ENCODE results near the gene GPRC5A.

Gene GPRC5A

DNA sequence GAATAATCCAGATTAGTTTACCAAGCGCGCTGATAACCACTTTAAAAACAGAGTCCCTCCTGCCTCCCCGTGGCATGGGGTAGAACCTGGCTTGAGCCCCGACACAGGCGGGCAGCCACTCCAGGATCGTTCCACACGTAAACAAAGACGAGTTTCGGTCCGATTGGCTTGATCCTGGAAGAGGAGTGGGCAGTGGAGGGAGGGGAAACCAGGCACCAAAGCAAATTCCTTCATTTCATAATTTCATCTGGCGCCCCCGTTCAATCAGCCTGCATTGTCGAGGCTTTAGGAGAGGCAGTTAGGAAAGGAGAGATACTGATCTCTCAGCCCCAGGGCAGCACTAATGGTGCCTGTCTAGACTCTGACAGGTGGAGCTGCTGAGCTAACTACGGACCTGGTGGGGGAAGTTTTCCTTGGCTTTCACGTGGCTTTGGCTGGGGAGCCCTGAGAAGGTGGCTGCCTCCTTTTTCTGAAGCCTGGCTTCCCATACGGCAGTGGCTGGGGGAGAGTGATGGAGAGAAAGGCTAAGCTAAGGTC, 751 bp upstream of the GPRC5A start:
- peaks cover 4% of the 10 kb centered on the region for H3K4me1 ChIP-seq (ENCODE audit: insufficient read depth, low read length)
- H3K4me3 ChIP-seq (ENCODE audit: low read depth in 1 of 2, low read length in 2 of 2), result peak overlapping the region; percentile 68 to 69
- peaks cover 0 to 10% of the 10 kb centered on the region in 2 donors for H3K27me3 ChIP-seq (ENCODE audit: control insufficient read depth in 1 of 2, insufficient read depth in 2 of 2, low read length in 2 of 2)
- H3K27ac ChIP-seq (ENCODE audit: low read depth, low read length), result peak overlapping the region; percentile 32
- H3K9ac ChIP-seq (ENCODE audit: low read length), result peak overlapping the region; percentile 38
- no peaks in the 10 kb centered on the region for H3K9me3 ChIP-seq (ENCODE audit: low read length)
- H3K36me3 ChIP-seq (ENCODE audit: insufficient read depth, low read length), result no peaks in the 10 kb centered on the region

GRCh38 chr12:12891881-12892355, 556 bp downstream of the GPRC5A start:
- Histone ChIP-seq H3K4me1 (ENCODE audit: insufficient read depth, low read length) (peaks cover 4% of the 10 kb centered on the region), H3K27me3 (ENCODE audit: control insufficient read depth in 1 of 2, insufficient read depth in 2 of 2, low read length in 2 of 2) (peaks cover 0 to 10% of the 10 kb centered on the region in 2 donors), H3K36me3 (ENCODE audit: insufficient read depth, low read length) (no peaks in the 10 kb centered on the region), H3K9ac (ENCODE audit: low read length) (peak overlapping the region; percentile 38), H3K27ac (ENCODE audit: low read depth, low read length) (peak overlapping the region; percentile 32), H3K9me3 (ENCODE audit: low read length) (no peaks in the 10 kb centered on the region), H3K4me3 (ENCODE audit: low read depth in 1 of 2, low read length in 2 of 2) (peak overlapping the region; percentile 68 to 69)

DNA sequence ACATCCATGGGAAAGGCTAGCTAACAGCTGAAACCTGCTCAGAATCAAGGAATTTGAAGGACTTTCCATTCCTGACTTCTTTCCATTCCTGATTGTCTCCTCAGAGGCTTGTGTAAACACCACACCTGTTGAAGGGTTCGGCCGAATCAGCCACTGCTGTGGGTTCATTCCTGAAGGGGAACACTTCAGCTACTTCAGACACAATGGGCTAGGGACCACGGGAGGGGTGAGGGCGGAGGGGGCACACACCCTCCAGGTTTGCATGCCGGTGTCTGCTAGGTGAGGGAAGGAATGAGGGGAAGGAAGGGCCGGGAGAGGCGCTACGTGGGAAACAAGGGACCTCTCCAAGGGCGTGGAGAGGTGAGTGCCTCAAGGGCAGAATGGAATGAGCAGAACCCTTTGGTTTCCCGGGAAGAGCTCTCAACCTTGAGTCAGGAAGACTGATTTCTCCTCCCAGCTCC, 1.3 kb downstream of the GPRC5A start:
- peaks cover 0 to 10% of the 10 kb centered on the region in 2 donors for H3K27me3 ChIP-seq (ENCODE audit: control insufficient read depth in 1 of 2, insufficient read depth in 2 of 2, low read length in 2 of 2)
- H3K9ac ChIP-seq (ENCODE audit: low read length), result no peak overlapping the region
- peaks cover 4% of the 10 kb centered on the region for H3K4me1 ChIP-seq (ENCODE audit: insufficient read depth, low read length)
- no peak overlapping the region for H3K27ac ChIP-seq (ENCODE audit: low read depth, low read length)
- no peak overlapping the region for H3K4me3 ChIP-seq (ENCODE audit: low read depth in 1 of 2, low read length in 2 of 2)
- H3K9me3 ChIP-seq (ENCODE audit: low read length), result no peaks in the 10 kb centered on the region
- no peaks in the 10 kb centered on the region for H3K36me3 ChIP-seq (ENCODE audit: insufficient read depth, low read length)

- Histone ChIP-seq H3K4me1 (ENCODE audit: insufficient read depth, low read length) (peaks cover 4% of the 10 kb centered on the region), H3K36me3 (ENCODE audit: insufficient read depth, low read length) (no peaks in the 10 kb centered on the region), H3K27ac (ENCODE audit: low read depth, low read length) (no peak overlapping the region), H3K4me3 (ENCODE audit: low read depth in 1 of 2, low read length in 2 of 2) (no peak overlapping the region), H3K9ac (ENCODE audit: low read length) (no peak overlapping the region), H3K9me3 (ENCODE audit: low read length) (no peaks in the 10 kb centered on the region), H3K27me3 (ENCODE audit: control insufficient read depth in 1 of 2, insufficient read depth in 2 of 2, low read length in 2 of 2) (peaks cover 0 to 10% of the 10 kb centered on the region in 2 donors)
Measured at GRCh38 chr12:12893438-12893837, 2.1 kb downstream of the GPRC5A start.

- peaks cover 0 to 4% of the 10 kb centered on the region in 2 donors for H3K27me3 ChIP-seq (ENCODE audit: control insufficient read depth in 1 of 2, insufficient read depth in 2 of 2, low read length in 2 of 2)
- no peaks in the 10 kb centered on the region for H3K9me3 ChIP-seq (ENCODE audit: low read length)
- no peak overlapping the region for H3K27ac ChIP-seq (ENCODE audit: low read depth, low read length)
- H3K4me3 ChIP-seq (ENCODE audit: low read depth in 1 of 2, low read length in 2 of 2), result no peak overlapping the region
- no peaks in the 10 kb centered on the region for H3K36me3 ChIP-seq (ENCODE audit: insufficient read depth, low read length)
- peaks cover 6% of the 10 kb centered on the region for H3K4me1 ChIP-seq (ENCODE audit: insufficient read depth, low read length)
- H3K9ac ChIP-seq (ENCODE audit: low read length), result no peak overlapping the region
Measured at GRCh38 chr12:12896260-12896659, 4.9 kb downstream of the GPRC5A start.

GRCh38 chr12:12897302-12897701, 5.9 kb downstream of the GPRC5A start:
- no peak overlapping the region for H3K27ac ChIP-seq (ENCODE audit: low read depth, low read length)

DNA sequence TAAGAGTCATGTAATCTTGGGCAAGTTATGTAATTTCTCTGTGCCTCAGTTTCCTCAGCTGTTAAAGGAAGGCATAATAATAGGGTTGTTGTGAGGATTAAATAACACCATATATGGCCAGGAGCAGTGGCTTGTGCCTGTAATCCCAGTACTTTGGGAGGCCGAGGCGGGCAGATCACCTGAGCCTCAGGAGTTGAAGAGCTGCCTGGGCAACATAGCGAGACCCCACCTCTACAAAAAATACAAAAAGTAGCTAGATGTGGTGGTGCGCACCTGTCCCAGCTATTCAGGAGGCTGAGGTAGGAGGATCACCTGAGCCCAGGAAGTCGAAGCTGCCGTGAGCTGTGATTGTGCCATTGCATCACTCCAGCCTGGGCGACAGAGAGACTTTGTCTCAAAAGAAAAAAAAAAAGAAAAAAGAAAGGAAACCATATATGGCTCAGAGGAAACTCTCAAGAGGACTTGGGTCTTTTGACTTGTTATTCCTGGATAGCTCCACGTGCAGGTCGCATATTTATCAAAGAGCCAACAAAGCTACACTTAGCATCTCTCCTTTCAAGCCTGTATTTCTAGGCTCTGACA, 6.9 kb downstream of the GPRC5A start:
- Histone ChIP-seq H3K9me3 (ENCODE audit: low read length) (no peaks in the 10 kb centered on the region), H3K9ac (ENCODE audit: low read length) (no peak overlapping the region), H3K4me1 (ENCODE audit: insufficient read depth, low read length) (peaks cover 6% of the 10 kb centered on the region), H3K27ac (ENCODE audit: low read depth, low read length) (no peak overlapping the region), H3K27me3 (ENCODE audit: control insufficient read depth in 1 of 2, insufficient read depth in 2 of 2, low read length in 2 of 2) (no peaks in the 10 kb centered on the region), H3K4me3 (ENCODE audit: low read depth in 1 of 2, low read length in 2 of 2) (no peak overlapping the region), H3K36me3 (ENCODE audit: insufficient read depth, low read length) (no peaks in the 10 kb centered on the region)

More at GRCh38 chr12:12897302-12897701, 5.9 kb downstream of the GPRC5A start:
- Histone ChIP-seq H3K27me3 (ENCODE audit: control insufficient read depth in 1 of 2, insufficient read depth in 2 of 2, low read length in 2 of 2) (no peaks in the 10 kb centered on the region), H3K4me1 (ENCODE audit: insufficient read depth, low read length) (peaks cover 6% of the 10 kb centered on the region), H3K9ac (ENCODE audit: low read length) (no peak overlapping the region), H3K4me3 (ENCODE audit: low read depth in 1 of 2, low read length in 2 of 2) (no peak overlapping the region), H3K36me3 (ENCODE audit: insufficient read depth, low read length) (no peaks in the 10 kb centered on the region), H3K9me3 (ENCODE audit: low read length) (no peaks in the 10 kb centered on the region)

DNA sequence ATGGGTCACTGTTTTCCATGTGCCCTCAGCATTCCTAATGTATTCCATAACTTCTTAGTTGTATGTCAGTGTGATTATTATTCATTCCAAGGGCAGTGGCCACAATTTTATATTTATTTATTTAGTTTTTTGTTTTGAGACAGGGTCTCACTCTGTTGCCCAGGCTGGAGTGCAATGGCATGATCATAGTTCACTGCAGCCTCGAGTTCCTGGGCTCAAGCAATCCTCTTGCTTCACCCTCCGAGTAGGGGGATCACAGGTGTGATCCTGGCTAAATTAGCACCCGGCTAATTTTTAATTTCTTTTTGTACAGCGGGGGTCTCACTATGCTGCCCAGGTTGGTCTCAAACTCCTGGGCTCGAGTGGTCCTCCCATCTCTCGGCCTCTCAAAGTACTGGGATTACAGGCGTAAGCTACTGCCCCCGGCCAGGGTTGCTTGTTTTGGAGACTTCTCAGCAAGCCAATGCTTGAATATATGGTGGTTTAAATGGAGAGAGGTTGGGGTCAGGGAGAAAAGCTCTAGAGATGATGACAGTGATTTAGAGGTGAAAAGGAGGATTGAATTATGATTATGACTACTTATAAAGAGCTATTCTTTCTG, 7.6 kb downstream of the GPRC5A start:
- no peaks in the 10 kb centered on the region for H3K9me3 ChIP-seq (ENCODE audit: low read length)
- H3K27me3 ChIP-seq (ENCODE audit: control insufficient read depth in 1 of 2, insufficient read depth in 2 of 2, low read length in 2 of 2), result no peaks in the 10 kb centered on the region
- H3K4me3 ChIP-seq (ENCODE audit: low read depth in 1 of 2, low read length in 2 of 2), result no peak overlapping the region
- peaks cover 6% of the 10 kb centered on the region for H3K4me1 ChIP-seq (ENCODE audit: insufficient read depth, low read length)
- H3K27ac ChIP-seq (ENCODE audit: low read depth, low read length), result no peak overlapping the region
- H3K9ac ChIP-seq (ENCODE audit: low read length), result no peak overlapping the region
- H3K36me3 ChIP-seq (ENCODE audit: insufficient read depth, low read length), result no peaks in the 10 kb centered on the region

DNA sequence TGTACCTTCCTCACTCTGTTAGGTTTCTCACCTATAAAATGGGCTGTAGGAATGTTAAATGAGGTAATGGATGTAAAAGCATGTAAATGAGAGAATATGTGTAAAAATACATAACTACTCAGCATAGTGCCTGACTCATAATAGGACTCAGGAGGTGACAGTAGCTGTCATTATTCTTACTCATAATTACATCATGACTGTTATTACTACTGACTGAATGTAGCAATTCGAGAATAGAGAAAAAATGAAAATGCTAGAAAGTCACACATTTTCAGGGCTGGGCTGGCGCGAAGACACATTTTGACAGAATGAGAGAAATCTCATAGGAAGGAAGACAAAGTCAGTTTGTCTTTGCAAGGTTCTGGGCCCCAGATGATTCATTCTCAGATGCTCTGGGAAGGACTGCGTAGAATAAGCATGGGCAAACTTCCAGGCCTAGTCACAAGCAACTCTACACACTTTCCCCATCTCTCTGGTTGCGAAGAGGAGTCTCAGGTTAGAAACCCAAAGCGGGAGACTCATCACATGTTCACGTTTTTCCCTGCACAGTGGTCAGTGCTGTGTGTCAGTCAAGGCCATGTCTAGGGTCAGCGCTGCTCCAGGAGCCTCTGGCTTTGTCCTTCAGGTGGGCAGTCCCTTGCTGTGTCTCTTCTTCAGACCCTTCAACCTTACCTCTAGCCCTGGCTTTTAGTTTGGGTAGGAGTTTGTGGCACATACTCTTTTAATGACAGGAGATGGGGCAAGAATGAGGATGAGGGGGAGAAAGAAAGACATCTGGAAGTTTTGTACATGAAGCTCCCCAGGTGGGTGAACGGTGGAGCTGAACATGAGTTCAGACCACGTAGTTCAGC, 8.4 kb downstream of the GPRC5A start:
- H3K27ac ChIP-seq (ENCODE audit: low read depth, low read length), result no peak overlapping the region
- no peaks in the 10 kb centered on the region for H3K36me3 ChIP-seq (ENCODE audit: insufficient read depth, low read length)
- H3K4me1 ChIP-seq (ENCODE audit: insufficient read depth, low read length), result peaks cover 6% of the 10 kb centered on the region
- no peaks in the 10 kb centered on the region for H3K9me3 ChIP-seq (ENCODE audit: low read length)
- no peaks in the 10 kb centered on the region for H3K27me3 ChIP-seq (ENCODE audit: control insufficient read depth in 1 of 2, insufficient read depth in 2 of 2, low read length in 2 of 2)
- no peak overlapping the region for H3K4me3 ChIP-seq (ENCODE audit: low read depth in 1 of 2, low read length in 2 of 2)
- no peak overlapping the region for H3K9ac ChIP-seq (ENCODE audit: low read length)

- no peaks in the 10 kb centered on the region for H3K9me3 ChIP-seq (ENCODE audit: low read length)
- no peak overlapping the region for H3K27ac ChIP-seq (ENCODE audit: low read depth, low read length)
- peaks cover 6% of the 10 kb centered on the region for H3K4me1 ChIP-seq (ENCODE audit: insufficient read depth, low read length)
- no peak overlapping the region for H3K4me3 ChIP-seq (ENCODE audit: low read depth in 1 of 2, low read length in 2 of 2)
- no peaks in the 10 kb centered on the region for H3K36me3 ChIP-seq (ENCODE audit: insufficient read depth, low read length)
- H3K9ac ChIP-seq (ENCODE audit: low read length), result no peak overlapping the region
- no peaks in the 10 kb centered on the region for H3K27me3 ChIP-seq (ENCODE audit: control insufficient read depth in 1 of 2, insufficient read depth in 2 of 2, low read length in 2 of 2)
Measured at GRCh38 chr12:12900786-12901157, 9.4 kb downstream of the GPRC5A start.

DNA sequence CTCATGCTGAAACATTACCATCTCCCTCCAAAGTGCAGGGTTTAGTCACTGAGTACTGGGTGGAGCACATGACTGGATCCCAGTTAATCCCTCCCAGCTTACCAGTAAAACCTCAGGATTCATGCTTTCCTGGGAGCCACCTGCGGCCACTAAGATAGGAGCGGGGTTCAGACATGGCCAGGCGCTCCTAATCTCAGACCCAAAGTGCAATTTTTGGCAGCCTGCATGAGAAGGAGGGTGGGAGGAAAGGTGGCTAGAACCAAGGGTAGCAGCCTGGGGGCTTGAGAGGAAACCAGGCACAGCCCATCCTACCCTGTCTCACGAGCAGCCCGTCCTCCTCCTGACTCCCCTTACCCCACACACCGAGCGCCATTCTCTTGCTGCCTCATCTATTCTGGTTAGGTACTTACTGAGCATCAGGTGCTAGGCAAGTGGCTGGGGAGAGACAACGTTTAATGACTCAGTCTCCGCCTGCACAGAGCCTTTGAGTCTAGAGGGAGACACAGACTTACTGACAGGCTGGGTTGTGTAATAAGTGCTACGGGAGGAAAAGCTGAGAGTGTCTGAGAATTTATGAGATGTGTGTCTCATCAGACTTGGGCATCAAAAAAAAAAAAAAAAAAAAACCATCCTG, 9.9 kb downstream of the GPRC5A start:
- Histone ChIP-seq H3K9ac (ENCODE audit: low read length) (no peak overlapping the region), H3K36me3 (ENCODE audit: insufficient read depth, low read length) (no peaks in the 10 kb centered on the region), H3K27ac (ENCODE audit: low read depth, low read length) (no peak overlapping the region), H3K27me3 (ENCODE audit: control insufficient read depth in 1 of 2, insufficient read depth in 2 of 2, low read length in 2 of 2) (no peaks in the 10 kb centered on the region), H3K4me3 (ENCODE audit: low read depth in 1 of 2, low read length in 2 of 2) (no peak overlapping the region), H3K9me3 (ENCODE audit: low read length) (no peaks in the 10 kb centered on the region), H3K4me1 (ENCODE audit: insufficient read depth, low read length) (peaks cover 6% of the 10 kb centered on the region)
